AML-193 (cell line): ENCODE results near the gene IFNAR1.
"Not testable (repeated sequence)": the region's sequence is repeated elsewhere in the genome, so short reads cannot be mapped to it uniquely, and the experiment has no call there.

ENCODE experiments used
- DNase-seq, 2 experiments: peaks; one replicate each; lab custom pipeline; 2025; lab: John Stamatoyannopoulos, UW

IFNAR1 gene

GRCh38 chr21:33308586-33309490 is 15.9 kb upstream of the IFNAR1 start:
- no peak for DNase-seq

- DNase-seq = no peak
Observed at GRCh38 chr21:33309778-33310177, 15.0 kb upstream of the IFNAR1 start.

- no peak for DNase-seq
Observed at GRCh38 chr21:33312121-33312520, 12.6 kb upstream of the IFNAR1 start.

GRCh38 chr21:33313183-33313582 is 11.6 kb upstream of the IFNAR1 start:
- DNase-seq = no peak

GRCh38 chr21:33313611-33314010 is 11.2 kb upstream of the IFNAR1 start:
- no peak for DNase-seq

GRCh38 chr21:33314111-33314510 is 10.7 kb upstream of the IFNAR1 start:
- DNase-seq = no peak

GRCh38 chr21:33315946-33316710 is 8.6 kb upstream of the IFNAR1 start:
- DNase-seq = no peak

- DNase-seq = no peak
Observed at GRCh38 chr21:33317145-33317544, 7.6 kb upstream of the IFNAR1 start.

- no peak for DNase-seq
Observed at GRCh38 chr21:33317786-33318486, 6.8 kb upstream of the IFNAR1 start.

- DNase-seq = not testable (repeated sequence)
Observed at GRCh38 chr21:33321005-33321404, 3.8 kb upstream of the IFNAR1 start.

GRCh38 chr21:33323610-33324009 is 1.2 kb upstream of the IFNAR1 start:
- DNase-seq = not testable (repeated sequence)

GRCh38 chr21:33325222-33326067 is 675 bp downstream of the IFNAR1 start:
- peak; percentile 12 to 25 for DNase-seq

- DNase-seq = no peak
Observed at GRCh38 chr21:33327326-33327725, 2.6 kb downstream of the IFNAR1 start.

- DNase-seq = no peak
Observed at GRCh38 chr21:33327792-33328433, 3.1 kb downstream of the IFNAR1 start.

GRCh38 chr21:33330726-33331125 is 6.0 kb downstream of the IFNAR1 start:
- DNase-seq = no peak

GRCh38 chr21:33332143-33332542 is 7.4 kb downstream of the IFNAR1 start:
- DNase-seq = no peak

- DNase-seq = no peak
Observed at GRCh38 chr21:33334191-33334590, 9.4 kb downstream of the IFNAR1 start.

- no peak for DNase-seq
Observed at GRCh38 chr21:33334824-33335223, 10.1 kb downstream of the IFNAR1 start.

GRCh38 chr21:33339135-33339534 is 14.4 kb downstream of the IFNAR1 start:
- DNase-seq = no peak

- DNase-seq = no peak
Observed at GRCh38 chr21:33339918-33340317, 15.1 kb downstream of the IFNAR1 start.

GRCh38 chr21:33345751-33346238 is 21.0 kb downstream of the IFNAR1 start:
- no peak for DNase-seq
